Activated CD8-positive, alpha-beta memory T cell treated with anti-CD3 and anti-CD28 coated beads, Interleukin-2, amount 50 U/mL, for 4 hours (primary cell): ENCODE data around the gene YWHAG.
"Not testable (repeated sequence)": the region's sequence is repeated elsewhere in the genome, so short reads cannot be mapped to it uniquely, and the experiment has no call there.

Source experiments
- DNase-seq: peaks from one replicate; pipeline ENCODE4 v3.0.0-alpha.2; 2020

YWHAG gene

GRCh38 chr7:76377186-76377918, 18.6 kb upstream of the YWHAG start:
- no peak for DNase-seq

DNA sequence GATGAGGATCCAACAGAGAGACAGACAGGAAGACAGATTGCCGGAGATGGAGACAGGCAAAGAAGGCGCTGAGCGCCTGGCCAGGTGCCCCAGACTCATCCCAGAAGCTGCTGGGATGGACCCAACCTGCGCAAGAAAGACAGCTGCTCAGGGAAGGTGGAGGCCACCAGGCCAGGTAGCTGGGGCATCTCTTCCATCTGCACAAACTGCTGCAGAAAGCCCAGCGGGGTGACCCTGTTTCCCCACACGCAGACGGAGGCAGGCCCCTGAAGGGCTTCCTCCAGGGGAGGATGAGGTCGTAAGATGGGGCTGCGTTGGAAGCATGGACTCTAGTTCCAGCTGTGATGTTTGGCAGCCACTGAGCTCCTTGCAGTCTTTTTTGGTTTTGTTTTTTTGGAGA, 16.5 kb upstream of the YWHAG start:
- DNase-seq: no peak

DNA sequence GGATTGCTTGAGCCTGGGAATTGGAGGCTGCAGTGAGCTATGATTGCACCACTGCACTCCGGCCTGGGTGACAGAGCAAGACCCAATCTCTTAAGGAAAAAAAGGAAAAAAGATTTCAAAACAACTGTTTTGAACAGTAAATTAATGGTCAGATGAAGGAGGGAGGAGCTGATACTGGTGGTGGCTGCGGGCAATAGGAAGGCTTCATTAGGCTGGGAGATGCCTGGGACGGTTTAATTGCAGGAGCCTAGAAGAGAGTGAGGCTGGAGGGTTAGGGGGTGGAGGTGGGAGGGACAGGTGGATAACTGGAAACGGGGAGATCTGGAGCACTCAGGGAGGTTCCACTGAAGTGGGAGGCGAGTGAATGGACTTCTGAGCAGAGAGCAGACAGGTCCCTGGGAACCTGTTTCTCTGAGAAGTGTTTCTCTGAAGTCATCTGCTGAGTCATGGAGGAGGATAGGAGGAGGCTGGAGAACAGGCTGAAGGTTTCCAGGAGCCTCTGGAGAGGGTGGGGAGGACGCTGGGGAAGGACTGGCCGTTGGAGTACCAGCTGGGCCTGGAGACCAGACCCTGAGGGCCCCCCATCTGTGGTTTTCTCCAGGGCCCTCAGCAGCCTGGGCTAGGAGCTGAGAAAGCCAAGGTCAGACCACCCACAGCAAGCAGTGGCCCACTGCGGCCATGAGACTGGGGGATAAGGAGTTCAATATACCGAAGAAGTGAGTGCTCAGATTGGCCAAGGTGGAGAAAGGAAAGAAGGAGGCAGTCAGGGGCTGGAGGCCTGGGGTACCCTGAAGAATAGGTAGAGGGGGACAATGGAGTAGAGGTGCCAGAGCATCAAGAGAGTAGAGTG, 14.4 kb upstream of the YWHAG start:
- no peak for DNase-seq

DNA sequence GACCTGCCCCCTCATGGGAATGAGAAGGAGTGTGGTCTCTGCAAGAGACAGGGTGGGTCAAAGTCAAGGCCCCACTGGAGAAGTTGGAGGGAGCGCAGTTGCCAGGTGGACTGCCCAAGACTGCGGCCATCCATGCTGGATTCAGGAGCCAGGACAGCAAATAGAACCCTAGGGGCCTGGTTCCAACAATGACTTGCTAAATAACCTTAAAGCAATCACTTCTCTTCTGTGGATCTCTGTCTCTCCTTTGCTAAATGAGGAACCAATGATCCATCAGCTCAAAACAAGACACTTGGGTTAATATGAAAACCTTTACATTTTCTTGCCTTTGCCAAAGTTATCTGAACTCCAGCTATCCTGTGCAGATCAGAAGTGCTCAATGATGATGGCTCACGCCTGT, 12.6 kb upstream of the YWHAG start:
- DNase-seq: no peak

DNA sequence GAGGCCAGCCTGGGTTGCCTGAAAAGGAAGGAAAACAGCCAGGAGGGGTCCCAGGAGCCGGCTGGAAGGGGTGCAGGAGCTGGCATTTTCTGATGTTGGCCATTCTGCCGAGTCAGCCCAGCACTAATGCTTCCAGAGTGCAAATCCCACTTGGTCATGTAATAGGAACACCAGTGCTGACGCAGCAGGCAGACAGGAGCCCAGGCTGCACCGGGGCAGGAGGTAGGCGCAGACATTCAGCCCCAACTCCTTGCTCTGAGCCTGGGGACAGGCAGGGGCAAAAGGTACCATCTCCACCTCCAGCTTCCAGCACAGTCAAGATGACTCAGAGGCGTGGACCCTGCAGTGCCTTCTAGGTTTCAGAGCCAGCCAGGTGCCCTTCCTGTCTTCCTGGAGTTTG, 10.2 kb upstream of the YWHAG start:
- DNase-seq: no peak

DNA sequence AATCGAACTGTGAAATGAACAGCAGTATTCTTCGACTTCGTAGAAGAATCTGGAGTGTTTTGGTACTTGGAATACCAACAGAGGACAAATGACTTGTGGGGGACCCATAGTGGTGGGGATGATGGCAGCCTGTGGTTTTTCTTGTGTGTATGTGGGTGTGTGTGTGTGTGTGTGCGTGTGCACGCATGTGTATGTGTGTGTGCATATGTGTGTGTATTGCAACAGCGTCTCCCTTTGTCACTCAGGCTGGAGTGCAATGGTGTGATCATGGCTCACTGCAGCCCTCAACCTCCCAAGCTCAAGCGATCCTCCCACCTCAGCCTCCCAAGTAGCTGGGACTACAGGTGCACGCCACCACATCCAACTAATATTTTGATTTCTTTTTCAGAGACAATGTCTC, 9.4 kb upstream of the YWHAG start:
- no peak for DNase-seq

GRCh38 chr7:76364198-76364584, 5.4 kb upstream of the YWHAG start:
- no peak for DNase-seq

GRCh38 chr7:76363754-76364153, 5.0 kb upstream of the YWHAG start:
- DNase-seq: not testable (repeated sequence)

- no peak for DNase-seq
These were observed 1.3 kb upstream of the YWHAG start for GRCh38 chr7:76359978-76360638.

DNA sequence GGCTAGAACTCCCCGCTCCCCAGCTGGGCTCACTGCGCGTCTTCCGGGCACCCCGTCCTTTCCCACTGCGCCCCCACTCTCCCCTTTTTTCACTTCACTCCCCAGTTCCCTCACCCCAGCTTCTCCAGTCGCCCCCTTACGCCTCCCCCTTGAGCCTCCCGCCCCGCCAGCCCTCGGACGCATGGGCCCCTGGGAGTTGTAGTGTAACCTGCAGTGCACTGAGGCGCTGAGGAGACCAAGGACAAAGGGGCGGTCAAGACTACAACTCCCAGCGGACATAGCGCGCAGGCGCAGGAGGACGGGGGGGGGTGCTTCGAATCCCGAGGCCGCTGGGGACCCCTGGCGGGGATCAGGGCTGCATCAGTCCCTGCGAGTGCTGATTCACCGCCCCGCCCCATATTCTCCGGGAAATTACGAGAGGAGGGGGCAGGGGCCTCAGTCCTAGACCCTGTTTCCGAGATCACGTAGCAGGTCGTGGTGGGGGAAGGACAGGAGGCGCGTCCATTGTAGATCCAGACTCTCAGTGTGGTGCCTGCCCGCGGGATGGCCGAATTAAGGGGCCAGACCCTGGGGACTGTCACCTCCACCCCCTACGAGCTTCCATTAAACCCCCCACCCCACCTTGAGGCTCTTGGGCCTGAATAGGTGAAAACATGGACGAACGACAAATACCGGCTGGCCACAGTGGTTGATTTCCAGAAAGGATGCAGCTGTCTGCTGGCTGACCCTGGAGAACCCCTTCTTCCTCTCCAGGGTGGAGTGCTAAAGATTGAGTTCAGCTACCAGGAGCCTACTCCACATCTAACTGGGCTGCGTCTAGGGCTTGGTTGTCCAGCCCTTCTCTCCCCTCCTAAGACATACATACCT, 553 bp upstream of the YWHAG start:
- peak; percentile 95 for DNase-seq

GRCh38 chr7:76358011-76358480, 745 bp downstream of the YWHAG start:
- DNase-seq: peak; percentile 65

DNA sequence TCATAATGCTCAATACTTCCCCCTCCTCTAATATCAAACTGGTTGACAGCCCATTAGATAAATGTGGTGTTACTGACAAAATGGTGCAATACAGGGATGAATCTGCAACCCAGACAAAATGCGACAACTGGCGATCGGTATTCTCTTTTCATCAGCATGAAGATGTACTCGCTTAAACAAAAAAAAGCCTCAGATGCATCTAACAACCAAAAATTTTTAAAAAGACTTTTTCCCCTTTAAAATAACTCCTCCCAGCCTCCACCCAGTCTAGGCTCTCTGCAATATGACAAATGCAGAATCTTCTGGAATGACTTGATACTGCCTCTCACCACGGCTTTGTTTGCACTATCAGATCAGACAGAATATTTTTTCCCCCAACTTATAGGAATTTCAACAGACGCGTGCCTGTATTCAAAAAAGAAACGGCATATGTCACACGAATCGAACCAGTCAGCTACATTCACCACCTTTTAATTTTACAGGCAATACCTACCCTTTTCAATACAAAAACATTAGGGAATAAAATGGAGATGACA, 1.2 kb downstream of the YWHAG start:
- no peak for DNase-seq

- DNase-seq: no peak
These were observed 2.0 kb downstream of the YWHAG start for GRCh38 chr7:76356823-76357222.

GRCh38 chr7:76356115-76356514, 2.7 kb downstream of the YWHAG start:
- DNase-seq: no peak

DNA sequence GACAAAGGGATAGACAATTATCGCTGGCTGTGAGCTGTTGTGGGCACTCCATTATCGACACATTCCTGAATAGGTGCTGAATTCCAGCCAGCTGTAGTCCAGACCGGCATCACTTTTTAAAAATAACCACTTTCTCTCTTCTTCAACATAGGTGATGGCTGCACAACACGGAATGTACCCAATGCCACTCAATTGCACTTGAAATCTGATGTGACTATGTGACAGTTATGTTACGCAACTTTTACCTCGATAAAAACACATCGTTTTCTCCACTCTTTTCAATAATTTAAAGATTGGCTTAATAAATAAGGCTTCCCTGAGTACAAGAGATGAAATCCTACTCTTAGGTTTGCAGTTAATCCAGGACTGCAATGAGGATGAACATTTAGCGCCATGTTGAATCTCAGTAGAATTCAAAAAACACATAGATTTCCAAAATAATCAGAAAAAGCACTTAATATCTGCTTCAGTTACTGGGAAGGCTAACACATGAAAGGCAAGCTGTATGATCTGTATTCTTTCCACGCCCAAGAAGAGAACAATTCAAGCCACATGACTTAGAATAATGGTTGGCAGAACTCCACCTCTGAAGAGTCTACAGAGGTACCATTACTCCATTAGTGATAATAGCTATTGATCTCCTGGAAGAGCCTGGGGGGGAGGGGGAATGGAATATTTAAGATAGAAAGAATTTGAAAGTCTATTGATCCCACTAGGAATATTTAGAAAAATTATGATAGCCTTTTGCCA, 3.6 kb downstream of the YWHAG start:
- no peak for DNase-seq

DNA sequence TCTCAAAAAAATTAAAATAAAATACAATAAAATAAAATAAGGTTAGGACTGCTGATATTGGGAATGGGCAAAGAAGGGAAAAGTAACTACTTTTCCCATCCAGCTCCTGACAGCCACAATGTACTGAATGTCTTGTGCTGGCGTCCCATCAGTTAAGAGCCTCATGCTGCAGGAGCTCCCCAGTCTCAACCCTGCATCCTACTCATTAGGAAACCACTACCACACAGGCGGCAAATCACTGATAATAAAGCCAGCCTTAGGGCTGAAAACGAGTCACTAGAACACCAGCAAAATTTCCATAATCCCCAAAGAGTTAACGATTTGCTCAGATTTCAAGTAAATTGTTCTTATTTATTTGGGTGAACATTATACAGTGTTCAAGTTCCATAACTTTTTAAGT, 4.3 kb downstream of the YWHAG start:
- no peak for DNase-seq

DNA sequence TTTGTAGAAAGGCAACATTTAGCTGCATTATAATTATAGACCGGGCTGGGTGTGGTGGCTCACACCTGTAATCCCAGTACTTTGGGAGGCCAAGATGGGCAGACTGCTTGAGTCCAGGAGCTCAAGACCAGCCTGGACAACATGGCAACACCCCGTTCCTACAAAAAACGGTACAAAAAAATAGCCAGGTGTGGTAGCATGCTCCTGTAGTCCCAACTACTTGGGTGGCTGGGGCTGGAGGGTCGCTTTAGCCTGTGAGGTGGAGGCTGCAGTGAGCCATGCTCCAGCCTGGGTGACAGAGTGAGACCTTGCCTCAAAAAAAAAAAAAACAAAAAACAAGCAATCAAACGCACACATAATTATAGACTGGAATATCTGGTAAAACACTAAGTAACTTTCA, 5.0 kb downstream of the YWHAG start:
- DNase-seq: no peak

DNA sequence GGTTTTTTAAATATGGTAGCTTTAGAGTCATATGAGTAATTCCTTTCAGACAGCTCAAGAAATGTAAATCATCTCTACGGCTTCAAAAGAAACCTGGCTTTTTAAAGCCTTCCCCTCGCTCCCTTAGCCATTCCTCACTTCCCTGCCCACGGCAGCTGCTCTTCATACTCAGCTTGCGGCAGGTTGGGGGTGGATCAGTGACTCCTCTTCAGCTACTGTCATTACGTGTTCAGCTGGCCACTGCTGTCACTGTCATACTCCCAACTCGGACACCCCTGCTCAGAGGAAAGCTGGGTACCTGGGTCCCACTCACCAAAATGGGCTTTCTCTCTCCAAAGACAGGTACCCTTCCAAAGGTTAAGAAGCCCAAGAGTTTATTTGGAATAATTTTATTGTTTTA, 6.6 kb downstream of the YWHAG start:
- DNase-seq: no peak

DNA sequence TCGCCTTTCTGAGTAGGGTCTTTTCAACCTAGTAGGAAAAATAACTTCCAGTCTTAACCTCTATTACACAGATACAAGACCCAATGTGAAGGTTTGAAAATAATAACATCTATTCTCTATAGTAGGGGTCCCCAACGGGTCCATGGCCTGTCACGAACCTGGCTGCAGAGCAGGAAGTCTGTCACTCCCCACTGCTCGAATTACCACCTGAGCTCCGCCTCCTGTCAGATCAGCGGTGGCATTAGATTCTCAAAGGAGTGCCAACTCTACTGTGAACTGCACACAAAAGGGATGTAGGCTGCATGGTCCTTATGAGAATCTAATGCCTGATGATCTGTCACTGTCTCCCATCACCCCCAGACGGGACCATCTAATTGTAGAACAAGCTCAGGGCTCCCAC, 7.4 kb downstream of the YWHAG start:
- no peak for DNase-seq

GRCh38 chr7:76349313-76349885, 9.4 kb downstream of the YWHAG start:
- DNase-seq: no peak

DNA sequence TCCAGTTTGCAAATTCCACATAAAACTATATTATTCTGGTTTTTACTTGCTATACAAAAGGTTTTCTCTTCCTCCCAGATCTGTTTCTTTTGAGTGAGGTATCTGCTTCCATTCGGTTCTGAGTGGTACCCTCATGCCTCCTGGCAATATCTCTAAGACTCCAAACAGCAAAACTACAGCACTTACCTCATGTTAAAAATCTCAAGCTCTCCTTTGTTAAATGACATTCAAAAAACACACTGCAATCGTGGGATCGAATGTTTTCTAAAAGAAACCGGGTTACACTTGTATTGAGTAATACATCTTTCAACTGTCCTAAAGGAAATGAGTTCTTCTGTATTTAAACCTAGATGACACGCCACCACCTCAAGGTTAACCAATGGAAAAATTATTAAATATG, 11.1 kb downstream of the YWHAG start:
- no peak for DNase-seq
